Stimulated activated CD8-positive, alpha-beta memory T cell treated with anti-CD3 and anti-CD28 coated beads, Interleukin-4, amount 100 ng/mL, for 48 hours (primary cell): Measurements from ENCODE around the gene TMEM123.
"Not testable (repeated sequence)": the region's sequence is repeated elsewhere in the genome, so short reads cannot be mapped to it uniquely, and the experiment has no call there.

Experiments used
- DNase-seq: peaks from one replicate; pipeline ENCODE4 v3.0.0-alpha.2; 2020

Gene TMEM123

GRCh38 chr11:102391549-102392237, 60.9 kb downstream of the TMEM123 start:
- DNase-seq: no peak

GRCh38 chr11:102390667-102391465, 61.7 kb downstream of the TMEM123 start:
- DNase-seq: peak; percentile 70

- DNase-seq: no peak
Measured at GRCh38 chr11:102389253-102389652, 63.3 kb downstream of the TMEM123 start.

GRCh38 chr11:102387043-102387781, 65.4 kb downstream of the TMEM123 start:
- no peak for DNase-seq

- DNase-seq: no peak
Measured at GRCh38 chr11:102386136-102386734, 66.3 kb downstream of the TMEM123 start.

GRCh38 chr11:102385085-102386007, 67.2 kb downstream of the TMEM123 start:
- no peak for DNase-seq

GRCh38 chr11:102384419-102385079, 68.0 kb downstream of the TMEM123 start:
- DNase-seq: no peak

GRCh38 chr11:102383839-102384238, 68.7 kb downstream of the TMEM123 start:
- DNase-seq: no peak

GRCh38 chr11:102382384-102382783, 70.2 kb downstream of the TMEM123 start:
- DNase-seq: no peak

- no peak for DNase-seq
Measured at GRCh38 chr11:102378818-102379217, 73.7 kb downstream of the TMEM123 start.

- DNase-seq: no peak
Measured at GRCh38 chr11:102377891-102378290, 74.7 kb downstream of the TMEM123 start.

- no peak for DNase-seq
Measured at GRCh38 chr11:102375720-102376399, 76.7 kb downstream of the TMEM123 start.

GRCh38 chr11:102374633-102375424, 77.7 kb downstream of the TMEM123 start:
- not testable (repeated sequence) for DNase-seq

GRCh38 chr11:102368472-102368871, 84.1 kb downstream of the TMEM123 start:
- DNase-seq: no peak

- no peak for DNase-seq
Measured at GRCh38 chr11:102367364-102367763, 85.2 kb downstream of the TMEM123 start.

- DNase-seq: no peak
Measured at GRCh38 chr11:102364991-102365390, 87.6 kb downstream of the TMEM123 start.

- DNase-seq: no peak
Measured at GRCh38 chr11:102361086-102362031, 91.2 kb downstream of the TMEM123 start.

- no peak for DNase-seq
Measured at GRCh38 chr11:102360681-102361080, 91.9 kb downstream of the TMEM123 start.

GRCh38 chr11:102359372-102359771, 93.2 kb downstream of the TMEM123 start:
- DNase-seq: no peak
